GM23338 (cell line): ENCODE data around the gene PDE4B. TPM values are rescaled to one million over a fixed set of nuclear protein-coding genes. Genes with fewer than 3 reads are reported as not detected.
A peak's percentile ranks its signal among the peaks of the same experiment; 100 is the strongest.

Experiments
- ATAC-seq: fragments of 200-7000 bp; cut with Tn5 transposase; 3 replicates; pipeline ENCODE4 v1.9.1; 2020
- DNase-seq: peaks from one replicate; pipeline ENCODE4 v3.0.0-alpha.2; 2015; ENCODE audit warnings: low spot score
- H2AFZ ChIP-seq: fragments of 200-600 bp; sonication (generic); 2 replicates; pipeline ENCODE4 v1.8.0; 2016; ENCODE audit warnings: antibody characterized with exemption, mild to moderate bottlenecking, moderate library complexity
- H3F3A ChIP-seq: fragments of 200-600 bp; sonication (generic); replicated peaks from 2 replicates; pipeline ENCODE4 v1.8.0; 2017; ENCODE audit warnings: antibody characterized with exemption, mixed run types, low read depth
- H3K27ac ChIP-seq: fragments of 200-600 bp; sonication (generic); 2 replicates; pipeline ENCODE4 v1.6.1; 2016; ENCODE audit warnings: low read depth
- H3K27me3 ChIP-seq: fragments of 200-600 bp; sonication (generic); 2 replicates; pipeline ENCODE4 v1.8.0; 2016; ENCODE audit warnings: mild to moderate bottlenecking, mixed run types, moderate library complexity; ENCODE audit not compliant: insufficient read depth
- H3K36me3 ChIP-seq: fragments of 200-600 bp; sonication (generic); 2 replicates; pipeline ENCODE4 v1.8.0; 2016; ENCODE audit warnings: mild to moderate bottlenecking; ENCODE audit not compliant: insufficient read depth
- H3K4me1 ChIP-seq: fragments of 200-600 bp; sonication (generic); 2 replicates; pipeline ENCODE4 v1.8.0; 2016; ENCODE audit warnings: mild to moderate bottlenecking, moderate library complexity; ENCODE audit not compliant: insufficient read depth
- H3K4me2 ChIP-seq: fragments of 200-600 bp; sonication (generic); 2 replicates; pipeline ENCODE4 v1.7.1; 2017; ENCODE audit warnings: mixed run types
- H3K4me3 ChIP-seq: fragments of 200-600 bp; sonication (generic); 2 replicates; pipeline ENCODE4 v1.6.1; 2016; ENCODE audit warnings: mixed run types
- H3K79me2 ChIP-seq: fragments of 200-600 bp; sonication (generic); replicated peaks from 2 replicates; pipeline ENCODE4 v1.8.0; 2017; ENCODE audit warnings: mild to moderate bottlenecking; ENCODE audit not compliant: insufficient read depth
- H3K9me2 ChIP-seq: fragments of 200-600 bp; sonication (generic); 2 replicates; pipeline ENCODE4 v1.8.0; 2017; ENCODE audit not compliant: insufficient read depth
- H4K20me1 ChIP-seq: fragments of 200-600 bp; sonication (generic); replicated peaks from 2 replicates; pipeline ENCODE4 v1.8.0; 2017; ENCODE audit warnings: mild to moderate bottlenecking; ENCODE audit not compliant: insufficient read depth
- H3K27ac Mint-ChIP-seq: 2 replicates; pipeline ENCODE4 v1.8.0; 2020; ENCODE audit warnings: inconsistent platforms, mild to moderate bottlenecking, moderate library complexity, mixed read lengths
- H3K27me3 Mint-ChIP-seq: 3 replicates; pipeline ENCODE4 v1.8.0; 2022; ENCODE audit warnings: low read depth, mild to moderate bottlenecking, moderate library complexity, mixed read lengths, inconsistent platforms; ENCODE audit not compliant: insufficient read depth, poor library complexity
- H3K36me3 Mint-ChIP-seq: 3 replicates; pipeline ENCODE4 v1.8.0; 2021; ENCODE audit warnings: low read depth, mild to moderate bottlenecking, inconsistent platforms, moderate library complexity, mixed read lengths
- H3K4me1 Mint-ChIP-seq: 3 replicates; pipeline ENCODE4 v1.8.0; 2020; ENCODE audit warnings: mild to moderate bottlenecking, inconsistent platforms, mixed read lengths
- H3K4me3 Mint-ChIP-seq: 3 replicates; pipeline ENCODE4 v1.8.0; 2021; ENCODE audit warnings: moderate library complexity, mild to moderate bottlenecking, inconsistent platforms, mixed read lengths
- H3K9me3 Mint-ChIP-seq: 3 replicates; pipeline ENCODE4 v1.8.0; 2020; ENCODE audit warnings: moderate library complexity, mild to moderate bottlenecking, inconsistent platforms, mixed read lengths
- CREB1 ChIP-seq: fragments of 250-450 bp; sonication (Bioruptor Pico); IDR thresholded peaks from 2 replicates; pipeline ENCODE4 v1.5.0; 2020; ENCODE audit warnings: low read depth, mild to moderate bottlenecking, moderate library complexity
- ETS1 ChIP-seq: IDR thresholded peaks from 2 replicates; pipeline ENCODE4 v1.6.1; 2016; ENCODE audit warnings: antibody characterized with exemption
- NANOG ChIP-seq: IDR thresholded peaks from 2 replicates; pipeline ENCODE4 v1.6.1; 2016; ENCODE audit warnings: antibody characterized with exemption, borderline replicate concordance
- POLR2AphosphoS5 ChIP-seq: IDR thresholded peaks from 2 replicates; pipeline ENCODE4 v1.6.1; 2016; ENCODE audit warnings: antibody characterized with exemption, low read depth
- ZNF114 ChIP-seq: fragments of 250-450 bp; sonication (Bioruptor Pico); IDR thresholded peaks from 2 replicates; pipeline ENCODE4 v1.5.0; 2020; ENCODE audit warnings: mild to moderate bottlenecking, moderate library complexity
- ZNF331 ChIP-seq: fragments of 250-450 bp; sonication (Bioruptor Pico); IDR thresholded peaks from 2 replicates; pipeline ENCODE4 v1.5.0; 2020; ENCODE audit warnings: low read depth, mild to moderate bottlenecking, moderate library complexity
- polyA plus RNA-seq: library from polyadenylated mRNA; unstranded; fragments of >200 nt; fragmentation: Nextera tagmentation; extraction: Ambion mirVana; gene quantifications from 2 replicates; pipeline ENCODE4 v1.2.1, GENCODE V29; 2016
- total RNA-seq: library from RNA; depleted of rRNA; stranded (reverse); fragments of >200 nt; shearing (Covaris generic); gene quantifications from 2 replicates; pipeline ENCODE4 v1.2.3, GENCODE V29; 2014
- TF ChIP-seq, protein P1 (sequence below), 2 experiments: fragments of 200-600 bp in 1 of 2; sonication (generic) in 1 of 2; conservative IDR thresholded peaks; 2 replicates each; pipeline versions ENCODE4 v1.5.1 to v1.6.1; 2016 to 2017; ENCODE audit warnings: antibody characterized with exemption in 2 of 2, low read depth in 2 of 2, mild to moderate bottlenecking in 2 of 2, moderate library complexity in 1 of 2
- TF ChIP-seq, protein P2 (sequence below): IDR thresholded peaks from one replicate; pipeline ENCODE4 v1.6.1; 2018; ENCODE audit warnings: antibody characterized with exemption; ENCODE audit not compliant: unreplicated experiment

The PDE4B gene
- total and polyA plus RNA-seq, 2 experiments from 2014 or later: 14.0 to 25.6 TPM

DNA sequence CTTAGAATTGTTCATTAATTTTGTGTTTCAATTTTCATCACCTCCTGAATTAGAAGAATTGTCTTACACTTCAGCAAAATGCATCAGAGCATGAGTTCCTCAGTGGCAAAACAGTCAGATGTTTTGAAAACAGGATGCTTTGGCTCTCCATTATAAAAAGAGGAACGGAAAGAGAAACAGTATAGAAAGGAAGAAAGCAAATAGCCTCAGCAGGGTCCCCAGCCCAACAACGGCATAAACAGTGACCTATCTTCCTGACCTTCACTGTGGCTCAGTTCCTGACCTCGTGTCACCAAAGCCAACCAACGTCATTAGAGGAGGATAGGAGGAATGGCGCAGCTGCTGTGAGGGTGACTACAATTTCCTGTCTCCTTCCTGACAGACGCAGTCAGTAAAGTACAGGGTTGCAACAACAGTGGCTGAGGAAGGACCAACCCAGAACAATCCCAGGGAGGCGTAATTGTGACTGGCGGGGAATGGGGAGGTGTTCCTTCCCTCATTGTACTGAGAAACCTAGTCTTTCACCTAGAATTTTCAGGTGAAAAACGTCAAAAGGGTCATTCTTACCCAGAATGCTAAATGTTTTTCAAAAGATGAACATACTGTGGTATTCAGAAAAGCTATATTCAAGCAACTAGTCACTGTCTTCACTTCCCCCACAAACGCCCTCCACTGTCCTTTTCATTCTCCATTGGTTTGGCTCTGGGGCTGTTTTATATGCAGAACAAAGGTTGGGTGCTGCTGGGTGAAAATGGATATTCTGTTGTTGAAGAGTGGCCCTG lies 543.4 kb downstream of the PDE4B start:
- Histone ChIP-seq H3K27ac (peak overlapping the region; percentile 83), H3K4me1 (peaks cover 63% of the 10 kb centered on the region), H3K36me3 (no peaks in the 10 kb centered on the region), H3K9me2 (no peaks in the 10 kb centered on the region), H3K4me2 (peak overlapping the region; percentile 83), H2AFZ (no peak overlapping the region), H4K20me1 (no peaks in the 10 kb centered on the region), H3K4me3 (peak overlapping the region; percentile 66), H3F3A (no peaks in the 10 kb centered on the region; the same call in 1 of the 2 replicates), H3K27me3 (no peaks in the 10 kb centered on the region), H3K79me2 (peaks cover 86% of the 10 kb centered on the region)
- ATAC-seq (peak; percentile 25), DNase-seq (peak; percentile 38)
- H3K27me3 Mint-ChIP-seq: peaks cover 3% of the 10 kb centered on the region
- H3K4me3 Mint-ChIP-seq: peak overlapping the region; percentile 39; the same call in 1 of the 3 replicates
- 0 out of 2 replicates have a peak, but pooled peaks have one; percentile 3 for TF ChIP-seq CREB1 (CRISPR knock-in tag)
- TF ChIP-seq ETS1: no peak
- H3K36me3 Mint-ChIP-seq: peaks cover 3% of the 10 kb centered on the region; the same call in 1 of the 3 replicates
- H3K27ac Mint-ChIP-seq: peak overlapping the region; percentile 86
- no peaks in the 10 kb centered on the region for H3K9me3 Mint-ChIP-seq
- H3K4me1 Mint-ChIP-seq: peaks cover 59% of the 10 kb centered on the region

GRCh38 chr1:66336641-66336990 lies 543.9 kb downstream of the PDE4B start:
- H3K4me3 Mint-ChIP-seq: no peak overlapping the region
- H3K79me2 ChIP-seq: peaks cover 91% of the 10 kb centered on the region
- TF ChIP-seq POLR2AphosphoS5 (no peak), NANOG (no peak), ZNF114 (no peak), ZNF331 (CRISPR knock-in tag) (no peak)
- TF ChIP-seq, protein P1, sequence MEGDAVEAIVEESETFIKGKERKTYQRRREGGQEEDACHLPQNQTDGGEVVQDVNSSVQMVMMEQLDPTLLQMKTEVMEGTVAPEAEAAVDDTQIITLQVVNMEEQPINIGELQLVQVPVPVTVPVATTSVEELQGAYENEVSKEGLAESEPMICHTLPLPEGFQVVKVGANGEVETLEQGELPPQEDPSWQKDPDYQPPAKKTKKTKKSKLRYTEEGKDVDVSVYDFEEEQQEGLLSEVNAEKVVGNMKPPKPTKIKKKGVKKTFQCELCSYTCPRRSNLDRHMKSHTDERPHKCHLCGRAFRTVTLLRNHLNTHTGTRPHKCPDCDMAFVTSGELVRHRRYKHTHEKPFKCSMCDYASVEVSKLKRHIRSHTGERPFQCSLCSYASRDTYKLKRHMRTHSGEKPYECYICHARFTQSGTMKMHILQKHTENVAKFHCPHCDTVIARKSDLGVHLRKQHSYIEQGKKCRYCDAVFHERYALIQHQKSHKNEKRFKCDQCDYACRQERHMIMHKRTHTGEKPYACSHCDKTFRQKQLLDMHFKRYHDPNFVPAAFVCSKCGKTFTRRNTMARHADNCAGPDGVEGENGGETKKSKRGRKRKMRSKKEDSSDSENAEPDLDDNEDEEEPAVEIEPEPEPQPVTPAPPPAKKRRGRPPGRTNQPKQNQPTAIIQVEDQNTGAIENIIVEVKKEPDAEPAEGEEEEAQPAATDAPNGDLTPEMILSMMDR (conservative IDR thresholded peaks at IDR 0.05; ENCODE audit: low read depth in 2 of 2): no peak
- TF ChIP-seq, protein P2, sequence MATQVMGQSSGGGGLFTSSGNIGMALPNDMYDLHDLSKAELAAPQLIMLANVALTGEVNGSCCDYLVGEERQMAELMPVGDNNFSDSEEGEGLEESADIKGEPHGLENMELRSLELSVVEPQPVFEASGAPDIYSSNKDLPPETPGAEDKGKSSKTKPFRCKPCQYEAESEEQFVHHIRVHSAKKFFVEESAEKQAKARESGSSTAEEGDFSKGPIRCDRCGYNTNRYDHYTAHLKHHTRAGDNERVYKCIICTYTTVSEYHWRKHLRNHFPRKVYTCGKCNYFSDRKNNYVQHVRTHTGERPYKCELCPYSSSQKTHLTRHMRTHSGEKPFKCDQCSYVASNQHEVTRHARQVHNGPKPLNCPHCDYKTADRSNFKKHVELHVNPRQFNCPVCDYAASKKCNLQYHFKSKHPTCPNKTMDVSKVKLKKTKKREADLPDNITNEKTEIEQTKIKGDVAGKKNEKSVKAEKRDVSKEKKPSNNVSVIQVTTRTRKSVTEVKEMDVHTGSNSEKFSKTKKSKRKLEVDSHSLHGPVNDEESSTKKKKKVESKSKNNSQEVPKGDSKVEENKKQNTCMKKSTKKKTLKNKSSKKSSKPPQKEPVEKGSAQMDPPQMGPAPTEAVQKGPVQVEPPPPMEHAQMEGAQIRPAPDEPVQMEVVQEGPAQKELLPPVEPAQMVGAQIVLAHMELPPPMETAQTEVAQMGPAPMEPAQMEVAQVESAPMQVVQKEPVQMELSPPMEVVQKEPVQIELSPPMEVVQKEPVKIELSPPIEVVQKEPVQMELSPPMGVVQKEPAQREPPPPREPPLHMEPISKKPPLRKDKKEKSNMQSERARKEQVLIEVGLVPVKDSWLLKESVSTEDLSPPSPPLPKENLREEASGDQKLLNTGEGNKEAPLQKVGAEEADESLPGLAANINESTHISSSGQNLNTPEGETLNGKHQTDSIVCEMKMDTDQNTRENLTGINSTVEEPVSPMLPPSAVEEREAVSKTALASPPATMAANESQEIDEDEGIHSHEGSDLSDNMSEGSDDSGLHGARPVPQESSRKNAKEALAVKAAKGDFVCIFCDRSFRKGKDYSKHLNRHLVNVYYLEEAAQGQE: no peak

More at GRCh38 chr1:66336641-66336990, 543.9 kb downstream of the PDE4B start:
- peak overlapping the region; percentile 72 for H3K27ac Mint-ChIP-seq
- Histone ChIP-seq H3K9me2 (no peaks in the 10 kb centered on the region), H2AFZ (no peak overlapping the region), H3K4me3 (no peak overlapping the region), H3K36me3 (no peaks in the 10 kb centered on the region), H3K27me3 (no peaks in the 10 kb centered on the region), H3K4me1 (peaks cover 69% of the 10 kb centered on the region), H4K20me1 (no peaks in the 10 kb centered on the region), H3K4me2 (peak overlapping the region; percentile 83), H3K27ac (0 out of 2 replicates have a peak overlapping the region, but pooled peaks have one; percentile 83), H3F3A (no peaks in the 10 kb centered on the region; the same call in 1 of the 2 replicates)
- no peaks in the 10 kb centered on the region for H3K9me3 Mint-ChIP-seq
- peaks cover 3% of the 10 kb centered on the region for H3K27me3 Mint-ChIP-seq
- no peak for ATAC-seq
- H3K4me1 Mint-ChIP-seq: peaks cover 61% of the 10 kb centered on the region
- peaks cover 3% of the 10 kb centered on the region; the same call in 1 of the 3 replicates for H3K36me3 Mint-ChIP-seq
- DNase-seq: no peak
